OCI-LY7 (cell line): ENCODE measurements around the gene CAP2. TPM values are rescaled to one million over a fixed set of nuclear protein-coding genes. Genes with fewer than 3 reads are reported as not detected.

Source experiments
- BruUV-seq: library from RNA; stranded (reverse); fragments of 400-500 nt; replicated peaks from 2 replicates; lab custom pipeline; 2021; lab: Mats Ljungman, UMichigan
- CTCF ChIA-PET: fragments of 300-600 bp; sonication (Branson Sonifier 250); formaldehyde crosslinking; loops from one replicate; lab custom pipeline; 2022; ENCODE audit warnings: antibody characterized with exemption; ENCODE audit not compliant: unreplicated experiment; lab: Charles Lee
- POLR2A ChIA-PET: fragments of 300-600 bp; sonication (Branson Sonifier 250); formaldehyde crosslinking; loops from one replicate; lab custom pipeline; 2022; ENCODE audit warnings: antibody characterized with exemption; lab: Charles Lee
- DNase-seq: peaks from one replicate; pipeline ENCODE4 v3.0.0-alpha.2; 2015; ENCODE audit warnings: low spot score
- H2AFZ ChIP-seq: fragments of 200-600 bp; sonication (generic), shearing (Covaris generic); 2 replicates; pipeline ENCODE4 v1.6.1; 2014; ENCODE audit warnings: mild to moderate bottlenecking, antibody characterized with exemption, low read length, moderate library complexity
- H3K27ac ChIP-seq: fragments of 200-600 bp; sonication (generic); 2 replicates; pipeline ENCODE4 v1.5.1; 2014; ENCODE audit warnings: mixed run types, low read depth, mild to moderate bottlenecking, moderate library complexity, low read length, inconsistent platforms; ENCODE audit not compliant: poor library complexity, severe bottlenecking
- H3K36me3 ChIP-seq: fragments of 200-600 bp; sonication (generic); 2 replicates; pipeline ENCODE4 v1.6.1; 2014; ENCODE audit warnings: mild to moderate bottlenecking, antibody characterized with exemption, low read length, moderate library complexity, mixed read lengths; ENCODE audit not compliant: insufficient read depth
- H3K4me1 ChIP-seq: fragments of 200-600 bp; sonication (generic); 2 replicates; pipeline ENCODE4 v1.5.1; 2014; ENCODE audit warnings: mild to moderate bottlenecking, low read length; ENCODE audit not compliant: insufficient read depth, poor library complexity, severe bottlenecking
- H3K4me2 ChIP-seq: fragments of 200-600 bp; sonication (generic); 2 replicates; pipeline ENCODE4 v1.6.1; 2014; ENCODE audit warnings: mild to moderate bottlenecking, low read length
- H3K4me3 ChIP-seq: fragments of 200-600 bp; sonication (generic); 2 replicates; pipeline ENCODE4 v1.5.1; 2014; ENCODE audit warnings: mild to moderate bottlenecking, low read depth, low read length; ENCODE audit not compliant: poor library complexity, severe bottlenecking
- H3K79me2 ChIP-seq: fragments of 200-600 bp; sonication (generic); 2 replicates; pipeline ENCODE4 v1.6.1; 2016; ENCODE audit warnings: low read depth, mild to moderate bottlenecking, low read length, moderate library complexity, mixed read lengths; ENCODE audit not compliant: insufficient read depth
- H3K9me2 ChIP-seq: fragments of 200-600 bp; sonication (generic); 2 replicates; pipeline ENCODE4 v1.6.1; 2016; ENCODE audit warnings: mild to moderate bottlenecking, low read length, mixed read lengths; ENCODE audit not compliant: insufficient read depth
- H3K9me3 ChIP-seq: fragments of 200-600 bp; sonication (generic); 2 replicates; pipeline ENCODE4 v1.6.1; 2014; ENCODE audit warnings: mild to moderate bottlenecking, mixed run types, low read length, mixed read lengths
- H4K20me1 ChIP-seq: fragments of 200-600 bp; sonication (generic); 2 replicates; pipeline ENCODE4 v1.6.1; 2014; ENCODE audit warnings: mild to moderate bottlenecking, antibody characterized with exemption, low read length, moderate library complexity, mixed read lengths; ENCODE audit not compliant: insufficient read depth
- CTCF ChIP-seq: fragments of 200-600 bp; sonication (generic); conservative IDR thresholded peaks from 2 replicates; pipeline ENCODE4 v1.5.1; 2014; ENCODE audit warnings: mild to moderate bottlenecking, antibody characterized with exemption, low read length, moderate library complexity, mixed read lengths
- EZH2phosphoT487 ChIP-seq: fragments of 200-600 bp; sonication (generic); IDR thresholded peaks from 2 replicates; pipeline ENCODE4 v1.6.1; 2018; ENCODE audit warnings: low read depth, borderline replicate concordance, mild to moderate bottlenecking, mixed run types, antibody characterized with exemption, low read length, moderate library complexity, mixed read lengths
- intact Hi-C: fragments of 100-400 bp; cut with micrococcal nuclease; formaldehyde crosslinking; loops from one replicate; pipeline ENCODE4 v1.10.0; 2022; ENCODE audit not compliant: unreplicated experiment
- total RNA-seq, 2 experiments: library from RNA; depleted of rRNA in 1 of 2; stranded (reverse); fragments of >200 nt in 1 of 2; shearing (Covaris generic) in 1 of 2; gene quantifications; 2 replicates each; pipeline ENCODE4 v1.2.3, GENCODE V29; 2014 to 2022

Gene CAP2
- total RNA-seq, 2 experiments from 2014 or later, result not detected

DNA sequence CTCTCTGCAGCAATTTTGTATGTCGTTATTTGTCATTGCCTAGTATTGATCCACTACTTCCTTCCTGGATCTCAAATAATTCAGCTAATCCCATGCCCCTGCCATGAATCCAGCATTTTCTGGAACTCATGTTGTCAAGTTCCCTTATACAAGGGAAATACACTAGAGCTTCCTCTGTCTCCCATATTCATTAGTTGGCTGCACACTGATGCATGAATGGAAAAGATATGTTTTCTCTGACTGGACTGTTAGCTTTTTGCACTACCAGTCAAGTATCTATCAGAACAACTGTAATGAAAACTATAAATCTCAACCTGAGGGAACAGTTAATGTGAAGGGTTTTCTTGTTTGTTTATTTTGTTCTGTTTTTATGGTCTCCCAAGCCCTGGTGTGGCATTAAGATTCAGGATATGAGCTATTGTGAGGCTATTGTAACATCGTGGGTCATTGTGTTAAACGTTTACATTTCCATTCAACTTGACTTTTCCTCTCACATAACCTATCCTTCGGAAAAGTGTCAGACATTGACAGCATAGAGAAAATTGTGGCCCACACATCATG, 104.2 kb downstream of the CAP2 start:
- H3K9me2 ChIP-seq, result no peaks in the 10 kb centered on the region
- H4K20me1 ChIP-seq, result no peaks in the 10 kb centered on the region
- ChIA-PET CTCF (no interaction called here), POLR2A (interaction anchor here (0.7 kb wide), 1 partner anchor 232 kb away, joined by 4 read pairs; no protein-coding TSS in a partner anchor)
- no peak for TF ChIP-seq CTCF
- TF ChIP-seq EZH2phosphoT487, result no peak
- no peaks in the 10 kb centered on the region for H3K4me1 ChIP-seq
- BruUV-seq, result no TSS peak
- no peaks in the 10 kb centered on the region for H3K79me2 ChIP-seq
- no peaks in the 10 kb centered on the region for H3K36me3 ChIP-seq
- no peak overlapping the region for H3K4me3 ChIP-seq
- no peaks in the 10 kb centered on the region for H3K9me3 ChIP-seq
- no peak for DNase-seq
- H2AFZ ChIP-seq, result no peak overlapping the region
- no peak overlapping the region for H3K4me2 ChIP-seq
- intact Hi-C loops, result no loop called here
- no peak overlapping the region for H3K27ac ChIP-seq

DNA sequence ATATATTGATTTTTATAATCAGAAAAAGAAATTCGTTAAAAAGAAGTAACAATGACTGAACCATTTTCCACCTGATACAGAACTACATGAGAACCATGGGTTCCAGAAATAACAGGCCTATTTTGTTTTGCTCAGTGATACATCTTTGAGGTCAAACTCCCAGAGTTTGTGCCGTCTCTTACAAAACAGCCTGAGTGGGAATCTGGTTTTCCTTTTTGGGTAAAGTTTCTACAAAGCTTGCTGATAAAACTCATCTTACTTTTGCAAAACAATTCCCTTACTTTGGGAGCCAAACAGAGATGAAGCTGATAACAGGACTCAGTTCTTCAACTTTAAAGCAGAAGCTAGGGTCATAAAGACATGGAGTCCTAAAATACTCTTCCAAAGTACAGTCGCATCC, 108.0 kb downstream of the CAP2 start:
- Histone ChIP-seq H3K27ac (no peak overlapping the region), H4K20me1 (no peaks in the 10 kb centered on the region), H3K9me2 (no peaks in the 10 kb centered on the region), H3K36me3 (no peaks in the 10 kb centered on the region), H3K9me3 (no peaks in the 10 kb centered on the region), H2AFZ (no peak overlapping the region), H3K4me3 (no peak overlapping the region), H3K4me1 (no peaks in the 10 kb centered on the region), H3K4me2 (no peak overlapping the region), H3K79me2 (no peaks in the 10 kb centered on the region)
- CTCF ChIA-PET, result no interaction called here
- no peak for DNase-seq
- TF ChIP-seq EZH2phosphoT487 (no peak), CTCF (no peak)
- POLR2A ChIA-PET, result interaction anchor here (0.5 to 0.6 kb wide), 2 partner anchors 58 to 554 kb away, joined by 3 read pairs; no protein-coding TSS in a partner anchor
- BruUV-seq, result no TSS peak
- intact Hi-C loops, result no loop called here

GRCh38 chr6:17501982-17502704, 108.7 kb downstream of the CAP2 start:
- intact Hi-C loops, result no loop called here
- Histone ChIP-seq H3K4me1 (no peaks in the 10 kb centered on the region), H2AFZ (no peak overlapping the region), H3K9me3 (no peaks in the 10 kb centered on the region), H3K4me2 (no peak overlapping the region), H3K9me2 (no peaks in the 10 kb centered on the region), H3K36me3 (no peaks in the 10 kb centered on the region), H3K27ac (no peak overlapping the region), H3K79me2 (no peaks in the 10 kb centered on the region), H4K20me1 (no peaks in the 10 kb centered on the region), H3K4me3 (no peak overlapping the region)
- no peak for DNase-seq
- TF ChIP-seq CTCF, result no peak
- TF ChIP-seq EZH2phosphoT487, result no peak
- ChIA-PET POLR2A (interaction anchor here (0.5 to 0.6 kb wide), 2 partner anchors 57 to 553 kb away, joined by 3 read pairs; no protein-coding TSS in a partner anchor), CTCF (no interaction called here)
- no TSS peak for BruUV-seq
